NB4 (cell line): ENCODE measurements around the gene TPTE2.

Source experiments
- CTCF ChIP-seq: IDR thresholded peaks from one replicate; pipeline ENCODE4 v1.5.1; 2012; ENCODE audit warnings: low read depth, low read length
- MYC ChIP-seq: IDR thresholded peaks from 2 replicates; pipeline ENCODE4 v1.6.1; 2011; ENCODE audit warnings: low read depth, low read length

- no peak for TF ChIP-seq CTCF
- no peak for TF ChIP-seq MYC
These were observed 20.3 kb upstream of the TPTE2 start for GRCh38 chr13:19581675-19582074.
